ENCODE data around the gene OAS1. TPM values are rescaled to one million over a fixed set of nuclear protein-coding genes. Genes with fewer than 3 reads are reported as not detected.

The OAS1 gene
- polyA plus RNA-seq, 1 donor (not counting 4 experiments of a cell fraction or from before 2014, with no cell fraction given): 88.3 TPM

DNA sequence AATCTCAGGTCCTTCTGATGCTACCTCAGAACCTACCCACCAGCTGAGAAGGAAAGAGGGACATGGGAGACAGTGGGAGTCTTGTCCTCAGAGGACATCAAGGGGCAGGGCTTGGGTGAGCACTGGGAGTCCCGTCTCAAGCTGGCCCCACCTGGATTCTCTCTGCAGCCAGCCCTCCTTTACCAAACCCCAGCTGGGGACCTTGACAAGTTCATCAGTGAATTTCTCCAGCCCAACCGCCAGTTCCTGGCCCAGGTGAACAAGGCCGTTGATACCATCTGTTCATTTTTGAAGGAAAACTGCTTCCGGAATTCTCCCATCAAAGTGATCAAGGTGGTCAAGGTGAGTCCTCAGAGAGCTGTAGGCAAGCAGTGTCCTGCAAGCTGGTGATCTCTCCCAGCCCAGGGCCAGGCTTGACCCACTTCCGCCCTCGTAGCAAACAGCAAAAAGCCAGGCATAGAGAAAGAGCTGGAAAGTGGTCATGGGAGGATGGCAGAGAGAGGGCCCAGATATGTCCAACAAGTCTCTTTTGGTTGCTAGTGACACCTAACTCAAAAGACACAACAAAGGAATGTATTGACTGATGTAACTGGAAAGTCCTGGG lies 57.4 kb downstream of the OAS1 start:
- Histone ChIP-seq H3K9ac (ENCODE audit: control insufficient read depth, extremely low read depth, insufficient read depth, low read length) (no peak overlapping the region), H4K20me1 (ENCODE audit: control insufficient read depth, extremely low read depth, insufficient read depth, low read length) (no peaks in the 10 kb centered on the region), H3K36me3 (ENCODE audit: control insufficient read depth in 2 of 2, extremely low read depth in 1 of 2, insufficient read depth in 2 of 2, low read length in 2 of 2) (peaks cover 36 to 46% of the 10 kb centered on the region in 2 experiments), H2AFZ (ENCODE audit: control insufficient read depth, low read length) (no peak overlapping the region), H3K79me2 (ENCODE audit: control insufficient read depth, insufficient read depth, low read length) (no peaks in the 10 kb centered on the region), H3K4me3 (ENCODE audit: control insufficient read depth in 2 of 3, extremely low read depth in 1 of 3, insufficient read depth in 2 of 3, low read depth in 1 of 3, low read length in 3 of 3) (no peak overlapping the region), H3K27ac (ENCODE audit: control insufficient read depth, insufficient read depth, low read length) (no peak overlapping the region), H3K4me1 (ENCODE audit: control insufficient read depth, extremely low read depth, insufficient read depth, low read length) (no peaks in the 10 kb centered on the region), H3K9me3 (ENCODE audit: control insufficient read depth, low read depth, low read length) (no peaks in the 10 kb centered on the region), H3K9me1 (ENCODE audit: control insufficient read depth, extremely low read depth, insufficient read depth, low read length) (no peaks in the 10 kb centered on the region), H3K27me3 (ENCODE audit: control insufficient read depth, extremely low read depth, insufficient read depth, low read length) (no peaks in the 10 kb centered on the region), H3K4me2 (ENCODE audit: control insufficient read depth, extremely low read depth, insufficient read depth, low read depth, low read length) (no peak overlapping the region)
- no peak for DNase-seq (ENCODE audit: low read depth, low spot score)
- no peak for TF ChIP-seq EZH2 (IDR thresholded peaks at IDR 0.05; ENCODE audit: low read length)
- TF ChIP-seq CTCF (optimal IDR thresholded peaks at IDR 0.05 in 1 of 3, IDR thresholded peaks at IDR 0.05 in 1 of 3, conservative IDR thresholded peaks at IDR 0.05 in 1 of 3; ENCODE audit: extremely low read depth in 1 of 3, insufficient read depth in 2 of 3, low read length in 3 of 3): no peak
- dilution Hi-C loops (cut with MboI; ENCODE audit: extremely low pct_ligation_motif_present, low sequenced_read_pairs): no loop called here
- FAIRE-seq: no peak

DNA sequence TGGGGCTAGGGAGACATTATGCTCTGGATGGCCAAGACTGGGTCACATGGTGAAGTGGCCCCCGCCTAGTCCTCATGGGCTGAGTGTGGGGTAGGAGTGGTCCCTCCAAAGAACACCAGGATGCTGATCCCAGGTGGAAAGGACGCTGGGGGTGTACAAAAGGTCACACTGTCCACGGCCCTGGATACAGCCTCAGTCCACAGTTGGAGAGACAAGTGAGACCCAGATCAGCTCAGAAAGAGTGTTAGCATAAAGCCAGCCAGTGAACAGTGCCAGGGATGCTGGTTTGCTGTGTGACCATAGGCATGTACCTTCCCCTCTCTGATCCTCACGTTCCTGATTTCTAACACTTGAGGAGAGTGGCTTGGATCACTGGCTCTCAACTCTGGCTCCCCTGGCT lies 58.2 kb downstream of the OAS1 start:
- H3K4me1 ChIP-seq (ENCODE audit: control insufficient read depth, extremely low read depth, insufficient read depth, low read length): no peaks in the 10 kb centered on the region
- H3K9me1 ChIP-seq (ENCODE audit: control insufficient read depth, extremely low read depth, insufficient read depth, low read length): no peaks in the 10 kb centered on the region
- H2AFZ ChIP-seq (ENCODE audit: control insufficient read depth, low read length): no peak overlapping the region
- TF ChIP-seq CTCF (optimal IDR thresholded peaks at IDR 0.05 in 1 of 3, IDR thresholded peaks at IDR 0.05 in 1 of 3, conservative IDR thresholded peaks at IDR 0.05 in 1 of 3; ENCODE audit: extremely low read depth in 1 of 3, insufficient read depth in 2 of 3, low read length in 3 of 3) (no peak), EZH2 (IDR thresholded peaks at IDR 0.05; ENCODE audit: low read length) (no peak)
- H3K4me2 ChIP-seq (ENCODE audit: control insufficient read depth, extremely low read depth, insufficient read depth, low read depth, low read length): no peak overlapping the region
- H3K27ac ChIP-seq (ENCODE audit: control insufficient read depth, insufficient read depth, low read length): no peak overlapping the region
- no peak overlapping the region for H3K4me3 ChIP-seq (ENCODE audit: control insufficient read depth in 2 of 3, extremely low read depth in 1 of 3, insufficient read depth in 2 of 3, low read depth in 1 of 3, low read length in 3 of 3)
- FAIRE-seq (no peak), DNase-seq (ENCODE audit: low read depth, low spot score) (no peak)
- H3K79me2 ChIP-seq (ENCODE audit: control insufficient read depth, insufficient read depth, low read length): no peaks in the 10 kb centered on the region
- H3K36me3 ChIP-seq (ENCODE audit: control insufficient read depth in 2 of 2, extremely low read depth in 1 of 2, insufficient read depth in 2 of 2, low read length in 2 of 2): peaks cover 36 to 52% of the 10 kb centered on the region in 2 experiments
- H4K20me1 ChIP-seq (ENCODE audit: control insufficient read depth, extremely low read depth, insufficient read depth, low read length): no peaks in the 10 kb centered on the region
- dilution Hi-C loops (cut with MboI; ENCODE audit: extremely low pct_ligation_motif_present, low sequenced_read_pairs): no loop called here
- no peak overlapping the region for H3K9ac ChIP-seq (ENCODE audit: control insufficient read depth, extremely low read depth, insufficient read depth, low read length)
- no peaks in the 10 kb centered on the region for H3K9me3 ChIP-seq (ENCODE audit: control insufficient read depth, low read depth, low read length)
- H3K27me3 ChIP-seq (ENCODE audit: control insufficient read depth, extremely low read depth, insufficient read depth, low read length): no peaks in the 10 kb centered on the region
